IMR-90 (cell line): ENCODE results near the gene TFIP11. TPM values are rescaled to one million over a fixed set of nuclear protein-coding genes. Genes with fewer than 3 reads are reported as not detected.

Experiments used
- ATAC-seq: fragments of 200-7000 bp; cut with Tn5 transposase; 2 replicates; pipeline ENCODE4 v1.9.1; 2020; ENCODE audit warnings: low read depth, mild to moderate bottlenecking, moderate library complexity
- BruUV-seq: library from RNA; stranded (reverse); fragments of 400-500 nt; replicated peaks from 2 replicates; lab custom pipeline; 2021; lab: Mats Ljungman, UMichigan
- CTCF ChIA-PET: fragments of 300-600 bp; formaldehyde crosslinking; extraction: SDS; loops from one replicate; lab custom pipeline; 2021; ENCODE audit warnings: antibody characterized with exemption; lab: Yijun Ruan, JAX
- POLR2A ChIA-PET: fragments of 300-600 bp; sonication (Branson Sonifier 250); formaldehyde crosslinking; loops from one replicate; lab custom pipeline; 2022; ENCODE audit warnings: antibody characterized with exemption; ENCODE audit not compliant: unreplicated experiment; lab: Charles Lee
- DNase-seq: peaks from one replicate; pipeline ENCODE4 v3.0.0; 2013
- H2AFZ ChIP-seq: replicated peaks from 2 replicates; pipeline ENCODE3; 2013; ENCODE audit warnings: low read length, mild to moderate bottlenecking; ENCODE audit not compliant: poor library complexity
- H2AK5ac ChIP-seq: 2 replicates; pipeline ENCODE4 v1.6.1; 2013; ENCODE audit warnings: low read depth, low read length, inconsistent platforms
- H2AK9ac ChIP-seq: replicated peaks from 2 replicates; pipeline ENCODE3; 2013; ENCODE audit warnings: mild to moderate bottlenecking, low read depth, low read length, moderate library complexity; ENCODE audit not compliant: poor library complexity
- H2BK120ac ChIP-seq: 2 replicates; pipeline ENCODE4 v1.6.1; 2013; ENCODE audit warnings: low read depth, low read length, inconsistent platforms
- H2BK15ac ChIP-seq: 3 replicates; pipeline ENCODE4 v1.6.1; 2013; ENCODE audit warnings: low read depth, low read length, inconsistent platforms
- H2BK20ac ChIP-seq: 2 replicates; pipeline ENCODE4 v1.6.1; 2013; ENCODE audit warnings: low read depth, mild to moderate bottlenecking, inconsistent platforms, low read length, moderate library complexity
- H2BK5ac ChIP-seq: 2 replicates; pipeline ENCODE4 v1.6.1; 2013; ENCODE audit warnings: mild to moderate bottlenecking, low read depth, low read length, inconsistent platforms; ENCODE audit not compliant: poor library complexity, severe bottlenecking
- H3K14ac ChIP-seq: replicated peaks from 2 replicates; pipeline ENCODE4 v1.6.1; 2013; ENCODE audit warnings: low read depth, low read length, inconsistent platforms
- H3K18ac ChIP-seq: 2 replicates; pipeline ENCODE4 v1.6.1; 2013; ENCODE audit warnings: low read depth, low read length, control low read depth
- H3K23ac ChIP-seq: 2 replicates; pipeline ENCODE4 v1.6.1; 2013; ENCODE audit warnings: low read depth, low read length, inconsistent platforms
- H3K27ac ChIP-seq: 2 replicates; pipeline ENCODE4 v1.5.1; 2013; ENCODE audit warnings: mild to moderate bottlenecking, control low read depth, low read length; ENCODE audit not compliant: insufficient read depth
- H3K27me3 ChIP-seq: 2 replicates; pipeline ENCODE4 v1.6.1; 2013; ENCODE audit warnings: low read length; ENCODE audit not compliant: control insufficient read depth, insufficient read depth
- H3K36me3 ChIP-seq: 2 replicates; pipeline ENCODE4 v1.6.1; 2013; ENCODE audit warnings: low read length, mixed read lengths; ENCODE audit not compliant: control insufficient read depth, insufficient read depth
- H3K4ac ChIP-seq: 2 replicates; pipeline ENCODE4 v1.6.1; 2013; ENCODE audit warnings: low read depth, low read length, inconsistent platforms
- H3K4me1 ChIP-seq: 2 replicates; pipeline ENCODE4 v1.6.1; 2013; ENCODE audit warnings: low read length, mixed read lengths; ENCODE audit not compliant: control insufficient read depth, insufficient read depth
- H3K4me2 ChIP-seq: 2 replicates; pipeline ENCODE4 v1.6.1; 2013; ENCODE audit warnings: low read depth, mild to moderate bottlenecking, control low read depth, low read length, moderate library complexity
- H3K4me3 ChIP-seq: 2 replicates; pipeline ENCODE4 v1.5.1; 2013; ENCODE audit warnings: low read depth, mild to moderate bottlenecking, control low read depth, low read length, moderate library complexity; ENCODE audit not compliant: insufficient read depth
- H3K56ac ChIP-seq: 2 replicates; pipeline ENCODE4 v1.6.1; 2013; ENCODE audit warnings: low read length, inconsistent platforms; ENCODE audit not compliant: insufficient read depth; ENCODE audit errors: extremely low read depth
- H3K79me1 ChIP-seq, 2 experiments: 2 replicates each; pipeline ENCODE4 v1.6.1; 2013; ENCODE audit warnings: low read length in 2 of 2, inconsistent platforms in 1 of 2, low read depth in 1 of 2
- H3K9ac ChIP-seq: 2 replicates; pipeline ENCODE4 v1.6.1; 2013; ENCODE audit warnings: low read depth, low read length, control low read depth
- H3K9me1 ChIP-seq: 2 replicates; pipeline ENCODE4 v1.6.1; 2013; ENCODE audit warnings: low read length, inconsistent platforms; ENCODE audit not compliant: insufficient read depth
- H3K9me3 ChIP-seq: 2 replicates; pipeline ENCODE4 v1.6.1; 2013; ENCODE audit warnings: low read length; ENCODE audit not compliant: control insufficient read depth, insufficient read depth
- H4K20me1 ChIP-seq: 2 replicates; pipeline ENCODE4 v1.6.1; 2013; ENCODE audit warnings: low read length, inconsistent platforms; ENCODE audit not compliant: insufficient read depth
- H4K5ac ChIP-seq: 2 replicates; pipeline ENCODE4 v1.6.1; 2013; ENCODE audit warnings: mild to moderate bottlenecking, low read depth, low read length, control low read depth
- H4K8ac ChIP-seq, 2 experiments: 2 replicates each; pipeline ENCODE4 v1.6.1; 2013; ENCODE audit warnings: low read depth in 2 of 2, low read length in 2 of 2, control low read depth in 1 of 2, inconsistent platforms in 1 of 2
- H4K91ac ChIP-seq: 2 replicates; pipeline ENCODE4 v1.6.1; 2013; ENCODE audit warnings: low read depth, low read length, inconsistent platforms; ENCODE audit not compliant: insufficient read depth
- BHLHE40 ChIP-seq: fragments of 150-350 bp; IDR thresholded peaks from 2 replicates; pipeline ENCODE4 v1.6.1; 2016; ENCODE audit warnings: mild to moderate bottlenecking, low read depth, low read length
- CEBPB ChIP-seq: IDR thresholded peaks from 2 replicates; pipeline ENCODE4 v1.6.1; 2012; ENCODE audit warnings: low read depth, low read length, improper control_type of control experiment
- CTCF ChIP-seq: conservative IDR thresholded peaks from 2 replicates; pipeline ENCODE4 v1.5.1; 2012; ENCODE audit warnings: mild to moderate bottlenecking, low read depth, low read length, improper control_type of control experiment
- FOS ChIP-seq: fragments of 150-350 bp; IDR thresholded peaks from 2 replicates; pipeline ENCODE4 v1.6.1; 2016; ENCODE audit warnings: low read depth, low read length
- MAZ ChIP-seq: IDR thresholded peaks from 2 replicates; pipeline ENCODE4 v1.6.1; 2012; ENCODE audit warnings: low read depth, mild to moderate bottlenecking, low read length, improper control_type of control experiment, moderate library complexity, borderline replicate concordance
- MXI1 ChIP-seq: IDR thresholded peaks from 2 replicates; pipeline ENCODE4 v1.6.1; 2012; ENCODE audit warnings: low read depth, mild to moderate bottlenecking, low read length, moderate library complexity, borderline replicate concordance
- NFE2L2 ChIP-seq: fragments of 150-350 bp; IDR thresholded peaks from 2 replicates; pipeline ENCODE4 v1.6.1; 2016; ENCODE audit warnings: low read depth, mild to moderate bottlenecking, low read length
- RAD21 ChIP-seq: IDR thresholded peaks from 2 replicates; pipeline ENCODE4 v1.6.1; 2012; ENCODE audit warnings: low read length, improper control_type of control experiment
- RCOR1 ChIP-seq: IDR thresholded peaks from 2 replicates; pipeline ENCODE4 v1.6.1; 2012; ENCODE audit warnings: mild to moderate bottlenecking, low read length, improper control_type of control experiment; ENCODE audit not compliant: insufficient replicate concordance
- RFX5 ChIP-seq: IDR thresholded peaks from 2 replicates; pipeline ENCODE4 v1.8.0; 2012; ENCODE audit warnings: low read depth, mild to moderate bottlenecking, low read length, moderate library complexity
- SMC3 ChIP-seq: fragments of 150-350 bp; IDR thresholded peaks from 2 replicates; pipeline ENCODE4 v1.6.1; 2016; ENCODE audit warnings: low read depth, mild to moderate bottlenecking, antibody characterized with exemption, low read length, moderate library complexity
- USF2 ChIP-seq: fragments of 150-350 bp; IDR thresholded peaks from 2 replicates; pipeline ENCODE4 v1.6.1; 2017; ENCODE audit warnings: mild to moderate bottlenecking, antibody characterized with exemption, low read length, low read depth
- WGBS, 2 experiments: methylation state at CpG; one replicate each; pipeline versions ENCODE4 v1.1.5 to v1.1.7; 2013; ENCODE audit warnings: missing lambda C conversion rate in 2 of 2; ENCODE audit not compliant: insufficient read length in 1 of 2; ENCODE audit errors: extremely low coverage in 2 of 2; 5-methylcytosine and 5-hydroxymethylcytosine counted together
- dilution Hi-C: fragments of 300-500 bp; cut with HindIII; formaldehyde crosslinking; loops from one replicate; pipeline ENCODE4 v1.14.3; 2018; ENCODE audit warnings: low sequenced_read_pairs; ENCODE audit not compliant: unreplicated experiment
- in situ Hi-C: fragments of 300-500 bp; cut with MboI; formaldehyde crosslinking; loops from 3 replicates; pipeline ENCODE4 v1.14.3; 2019; ENCODE audit warnings: low sequenced_read_pairs, inconsistent platforms, mixed read lengths
- intact Hi-C: fragments of 100-400 bp; cut with micrococcal nuclease; formaldehyde crosslinking; loops from 2 replicates; pipeline ENCODE4 v1.10.0; 2022
- polyA plus RNA-seq, 3 experiments: library from polyadenylated mRNA; depleted of rRNA; stranded (reverse); fragments of >200 nt; gene quantifications; 2 replicates each; pipeline ENCODE4 v1.2.3, GENCODE V29; 2012; ENCODE audit warnings: low replicate concordance in 1 of 3
- total RNA-seq: library from RNA; depleted of rRNA; stranded (reverse); fragments of >200 nt; gene quantifications from 2 replicates; pipeline ENCODE4 v1.2.3, GENCODE V29; 2012

TFIP11 gene
- total and polyA plus RNA-seq, 2 of the 4 experiments (the other 2 are of a cell fraction), result 22.5 to 43.2 TPM

- no peak overlapping the region for H3K14ac ChIP-seq
- H2AK5ac ChIP-seq, result no peak overlapping the region
- in situ Hi-C loops (loop anchor here (10.0 kb wide), 1 partner anchor 59 kb away; the partner anchor contains the start of gene TPST2), intact Hi-C loops (no loop called here), dilution Hi-C loops (no loop called here)
- no peak overlapping the region for H3K56ac ChIP-seq
- no peak overlapping the region for H4K8ac ChIP-seq
- no peak overlapping the region for H2BK5ac ChIP-seq
- no peak overlapping the region for H3K27ac ChIP-seq
- no peak overlapping the region for H4K91ac ChIP-seq
- H3K23ac ChIP-seq, result no peak overlapping the region
- H2BK120ac ChIP-seq, result no peak overlapping the region
- CTCF ChIA-PET, result no interaction called here
- no TSS peak for BruUV-seq
- H3K4me1 ChIP-seq, result no peaks in the 10 kb centered on the region
- TF ChIP-seq CEBPB (no peak), RFX5 (no peak), BHLHE40 (no peak), MXI1 (no peak), RCOR1 (no peak), FOS (no peak), NFE2L2 (no peak), USF2 (no peak), CTCF (no peak), RAD21 (no peak), SMC3 (no peak), MAZ (no peak)
- no peak overlapping the region for H3K4me3 ChIP-seq
- DNase-seq (no peak), ATAC-seq (no peak)
- H3K18ac ChIP-seq, result no peak overlapping the region
- H2BK15ac ChIP-seq, result no peak overlapping the region
- H3K9me1 ChIP-seq, result no peaks in the 10 kb centered on the region; the same call in none of the 2 replicates
- H3K4me2 ChIP-seq, result no peak overlapping the region
- H2BK20ac ChIP-seq, result no peak overlapping the region
- H3K9me3 ChIP-seq, result no peaks in the 10 kb centered on the region
- WGBS, 2 experiments, result no CpG with 5 or more reads among the region's 3 CpGs
- H4K5ac ChIP-seq, result no peak overlapping the region
- H3K9ac ChIP-seq, result no peak overlapping the region
- 0 out of 2 replicates have a peak, but pooled peaks cover 4% of the 10 kb centered on the region for H4K20me1 ChIP-seq
- peaks cover 24% of the 10 kb centered on the region for H3K36me3 ChIP-seq
- H2AFZ ChIP-seq, result no peak overlapping the region
- H3K4ac ChIP-seq, result no peak overlapping the region
- POLR2A ChIA-PET, result no interaction called here
- H3K27me3 ChIP-seq, result no peaks in the 10 kb centered on the region
- peaks cover 3 to 50% of the 10 kb centered on the region in 2 experiments for H3K79me1 ChIP-seq
- H2AK9ac ChIP-seq, result no peak overlapping the region
Measured at GRCh38 chr22:26535603-26535908, 23.3 kb upstream of the TFIP11 start.
